Endothelial cell of umbilical vein (primary cell): ENCODE data around the gene TTI1.

Source experiments
- CTCF ChIP-seq, 2 donors: IDR thresholded peaks; 1 replicate in 1 of 2; 2 replicates in 1 of 2; pipeline ENCODE4 v1.5.1; 2011; ENCODE audit warnings: low read length in 2 of 2, mild to moderate bottlenecking in 2 of 2, moderate library complexity in 2 of 2, control low read depth in 1 of 2, inconsistent platforms in 1 of 2, low read depth in 1 of 2; ENCODE audit not compliant: insufficient read depth in 1 of 2; ENCODE audit errors: extremely low read depth in 1 of 2
- POLR2A ChIP-seq: IDR thresholded peaks from 2 replicates; pipeline ENCODE4 v1.6.1; 2012; ENCODE audit warnings: low read depth, mild to moderate bottlenecking, control low read depth, low read length

GRCh38 chr20:37943033-37943432 is 90.2 kb downstream of the TTI1 start:
- TF ChIP-seq POLR2A (no peak), CTCF (IDR thresholded peaks at IDR 0.05; ENCODE audit: extremely low read depth in 1 of 2, insufficient read depth in 1 of 2, low read depth in 1 of 2, low read length in 2 of 2) (no peak)
